ENCODE measurements around the gene GGPS1.

Gene GGPS1

GRCh38 chr1:235325854-235326253 is 2.5 kb upstream of the GGPS1 start:
- no peak for TF ChIP-seq CTCF (IDR thresholded peaks at IDR 0.05; ENCODE audit: control insufficient read depth, insufficient read depth, low read depth, low read length, missing control alignments)
- H3K4me3 ChIP-seq (ENCODE audit: control insufficient read depth, low read depth, low read length) = no peak overlapping the region; the same call in 1 of the 2 replicates

GRCh38 chr1:235326719-235327558 is 1.4 kb upstream of the GGPS1 start:
- no peak for TF ChIP-seq CTCF (IDR thresholded peaks at IDR 0.05; ENCODE audit: control insufficient read depth, insufficient read depth, low read depth, low read length, missing control alignments)
- no peak for DNase-seq (ENCODE audit: low read depth)

More at GRCh38 chr1:235325854-235326253, 2.5 kb upstream of the GGPS1 start:
- DNase-seq (ENCODE audit: low read depth) = no peak

GRCh38 chr1:235327559-235328270 is 655 bp upstream of the GGPS1 start, which contains the start of gene ARID4B:
Gene ARID4B, minus strand, starts transcription at chr1:235328179. Its CDS starts 1,260 bp downstream, at chr1:235326919.
- DNase-seq (ENCODE audit: low read depth) = no peak
- peak within 1 kb of the TSS; percentile 92 for H3K4me3 ChIP-seq (ENCODE audit: control insufficient read depth, low read depth, low read length)
- no peak for TF ChIP-seq CTCF (IDR thresholded peaks at IDR 0.05; ENCODE audit: control insufficient read depth, insufficient read depth, low read depth, low read length, missing control alignments)

More at GRCh38 chr1:235326719-235327558, 1.4 kb upstream of the GGPS1 start:
- peak overlapping the region; percentile 92 for H3K4me3 ChIP-seq (ENCODE audit: control insufficient read depth, low read depth, low read length)

GRCh38 chr1:235329139-235329902 is 951 bp downstream of the GGPS1 start:
- H3K4me3 ChIP-seq (ENCODE audit: control insufficient read depth, low read depth, low read length) = peak overlapping the region; percentile 55
- DNase-seq (ENCODE audit: low read depth) = no peak
- TF ChIP-seq CTCF (IDR thresholded peaks at IDR 0.05; ENCODE audit: control insufficient read depth, insufficient read depth, low read depth, low read length, missing control alignments) = no peak

- no peak overlapping the region for H3K4me3 ChIP-seq (ENCODE audit: control insufficient read depth, low read depth, low read length)
- no peak for TF ChIP-seq CTCF (IDR thresholded peaks at IDR 0.05; ENCODE audit: control insufficient read depth, insufficient read depth, low read depth, low read length, missing control alignments)
- DNase-seq (ENCODE audit: low read depth) = no peak
Measured at GRCh38 chr1:235330918-235331285, 2.5 kb downstream of the GGPS1 start.

- TF ChIP-seq CTCF (IDR thresholded peaks at IDR 0.05; ENCODE audit: control insufficient read depth, insufficient read depth, low read depth, low read length, missing control alignments) = no peak
- no peak overlapping the region for H3K4me3 ChIP-seq (ENCODE audit: control insufficient read depth, low read depth, low read length)
- no peak for DNase-seq (ENCODE audit: low read depth)
Measured at GRCh38 chr1:235331401-235331800, 3.0 kb downstream of the GGPS1 start.

Measured in AG09309 (cell line).